HG03469 (cell line): ENCODE results near the gene CFAP206.

Experiments
- ATAC-seq: cut with Tn5 transposase; IDR thresholded peaks from one replicate; pipeline ENCODE4 v1.9.1; 2021; ENCODE audit warnings: mild to moderate bottlenecking, moderate library complexity, moderate number of reproducible peaks; ENCODE audit not compliant: unreplicated experiment

The CFAP206 gene

GRCh38 chr6:87407901-87408720 lies at the start of gene CFAP206:
Gene CFAP206 (plus strand): TSS chr6:87407972. CDS start chr6:87409840, 1,868 bp downstream.
- ATAC-seq, result peak; percentile 77

GRCh38 chr6:87364602-87365252 lies 43.0 kb upstream of the CFAP206 start:
- no peak for ATAC-seq

GRCh38 chr6:87366072-87366827 lies 41.5 kb upstream of the CFAP206 start:
- ATAC-seq, result no peak

- ATAC-seq, result no peak
Measured at GRCh38 chr6:87366899-87367298, 40.9 kb upstream of the CFAP206 start.

- no peak for ATAC-seq
Measured at GRCh38 chr6:87373377-87373776, 34.4 kb upstream of the CFAP206 start.

GRCh38 chr6:87375315-87375714 lies 32.5 kb upstream of the CFAP206 start:
- ATAC-seq, result no peak

GRCh38 chr6:87376643-87377042 lies 31.1 kb upstream of the CFAP206 start:
- no peak for ATAC-seq

GRCh38 chr6:87378947-87379346 lies 28.8 kb upstream of the CFAP206 start:
- no peak for ATAC-seq

GRCh38 chr6:87382861-87383260 lies 24.9 kb upstream of the CFAP206 start:
- ATAC-seq, result no peak

- no peak for ATAC-seq
Measured at GRCh38 chr6:87384038-87384437, 23.7 kb upstream of the CFAP206 start.

- no peak for ATAC-seq
Measured at GRCh38 chr6:87384449-87384848, 23.3 kb upstream of the CFAP206 start.

GRCh38 chr6:87391334-87391733 lies 16.4 kb upstream of the CFAP206 start:
- no peak for ATAC-seq

GRCh38 chr6:87393026-87393622 lies 14.6 kb upstream of the CFAP206 start:
- peak; percentile 57 for ATAC-seq

GRCh38 chr6:87395431-87395830 lies 12.3 kb upstream of the CFAP206 start:
- ATAC-seq, result no peak

- ATAC-seq, result peak; percentile 77
Measured at GRCh38 chr6:87396595-87397392, 11.0 kb upstream of the CFAP206 start.

GRCh38 chr6:87397656-87398055 lies 10.1 kb upstream of the CFAP206 start:
- no peak for ATAC-seq

- ATAC-seq, result no peak
Measured at GRCh38 chr6:87401832-87402231, 5.9 kb upstream of the CFAP206 start.

- ATAC-seq, result no peak
Measured at GRCh38 chr6:87407561-87407900, 241 bp upstream of the CFAP206 start.

- no peak for ATAC-seq
Measured at GRCh38 chr6:87408721-87409155, 966 bp downstream of the CFAP206 start.

- ATAC-seq, result no peak
Measured at GRCh38 chr6:87419266-87419665, 11.5 kb downstream of the CFAP206 start.
